ENCODE results near the gene PCDHA8. TPM values are rescaled to one million over a fixed set of nuclear protein-coding genes. Genes with fewer than 3 reads are reported as not detected.
A peak's percentile ranks its signal among the peaks of the same experiment; 100 is the strongest.

Gene PCDHA8
- total and polyA plus RNA-seq, 2 of the 8 experiments (the other 6 are each of a cell fraction or from before 2014, with no cell fraction given), result 0.14 to 0.52 TPM

GRCh38 chr5:140821375-140822280 is 19.4 kb upstream of the PCDHA8 start, which contains the start of gene PCDHA5:
PCDHA5 (plus strand) TSS chr5:140821613.
- POLR2A ChIA-PET (ENCODE audit: partially characterized antibody), result no interaction called here
- no peak for FAIRE-seq

More at GRCh38 chr5:140821375-140822280, 19.4 kb upstream of the PCDHA8 start, which contains the start of gene PCDHA5:
- Histone ChIP-seq H2AK5ac (ENCODE audit: low read depth, low read length) (no peak within 1 kb of the TSS), H3K14ac (ENCODE audit: insufficient read length) (no peak within 1 kb of the TSS), H3K23me2 (ENCODE audit: low read depth, low read length) (no peaks in the 10 kb centered on the region), H4K20me1 (replicated peaks in 1 of 2; ENCODE audit: control insufficient read depth in 1 of 2, insufficient read depth in 2 of 2, low read length in 2 of 2) (peaks cover 0 to 3% of the 10 kb centered on the region in 2 experiments), H2BK120ac (replicated peaks; ENCODE audit: low read depth, low read length) (no peak within 1 kb of the TSS), H3K27ac (ENCODE audit: low read depth, low read length) (no peak within 1 kb of the TSS), H3K56ac (replicated peaks; ENCODE audit: insufficient read length, low read depth, low read length) (no peak within 1 kb of the TSS), H4K91ac (replicated peaks; ENCODE audit: insufficient read length, low read length) (no peak within 1 kb of the TSS), H4K8ac (ENCODE audit: extremely low read depth, insufficient read depth, low read length) (no peak within 1 kb of the TSS), H4K5ac (ENCODE audit: insufficient read length, low read depth, low read length) (no peak within 1 kb of the TSS), H3K79me1 (ENCODE audit: low read depth, low read length) (no peaks in the 10 kb centered on the region), H3K18ac (ENCODE audit: extremely low read depth, low read length) (no peak within 1 kb of the TSS), H3K23ac (ENCODE audit: insufficient read length) (no peak within 1 kb of the TSS), H2BK20ac (ENCODE audit: low read length) (no peak within 1 kb of the TSS), H2BK15ac (ENCODE audit: low read length) (no peak within 1 kb of the TSS), H2AFZ (ENCODE audit: low read length) (no peak within 1 kb of the TSS), H3K36me3 (ENCODE audit: control insufficient read depth in 2 of 4, insufficient read depth in 4 of 4, low read length in 3 of 4) (peaks cover 0 to 3% (median 0%) of the 10 kb centered on the region in 4 experiments; a peak in 1 of 8 replicates), H3K4me3 (ENCODE audit: extremely low read depth in 1 of 4, insufficient read depth in 2 of 4, low read depth in 3 of 4, low read length in 4 of 4) (no peak within 1 kb of the TSS), H3K27me3 (replicated peaks in 1 of 4; ENCODE audit: control insufficient read depth in 3 of 4, extremely low read depth in 1 of 4, insufficient read depth in 3 of 4, low read length in 3 of 4) (no peaks in the 10 kb centered on the region), H3K9me3 (ENCODE audit: insufficient read depth in 2 of 2, low read depth in 1 of 2, low read length in 1 of 2) (peaks cover 0 to 7% of the 10 kb centered on the region in 2 experiments; a peak in 1 of 4 replicates), H2BK5ac (ENCODE audit: low read depth, low read length) (no peak within 1 kb of the TSS), H3K4me2 (ENCODE audit: insufficient read depth in 1 of 2, low read depth in 2 of 2, low read length in 2 of 2) (no peak within 1 kb of the TSS), H3K4me1 (replicated peaks in 1 of 4; ENCODE audit: control insufficient read depth in 3 of 4, insufficient read depth in 4 of 4, low read length in 3 of 4) (no peaks in the 10 kb centered on the region), H3K79me2 (ENCODE audit: control insufficient read depth in 1 of 2, insufficient read depth in 2 of 2, low read length in 2 of 2) (no peaks in the 10 kb centered on the region), H2BK12ac (ENCODE audit: low read depth, low read length) (no peak within 1 kb of the TSS), H3K4ac (replicated peaks; ENCODE audit: insufficient read length, low read depth, low read length) (no peak within 1 kb of the TSS), H3K9ac (replicated peaks in 1 of 4; ENCODE audit: extremely low read depth in 1 of 4, low read depth in 3 of 4, low read length in 3 of 4) (no peak within 1 kb of the TSS)
- DNase-seq (ENCODE audit: low read depth in 1 of 2, low spot score in 2 of 2), result no peak
- CTCF ChIA-PET (ENCODE audit: partially characterized antibody), result interaction anchor here (0.6 to 5.5 kb wide), 9 partner anchors 8 to 818 kb away, joined by 3 to 49 read pairs (median 4); partner anchors contain the start of genes PCDHA11, PCDHA4 and PCDHA7
- WGBS, 2 experiments (ENCODE audit: extremely low coverage in 1 of 2, insufficient coverage in 1 of 2, insufficient read length in 1 of 2, insufficient replicate concordance in 2 of 2, low coverage in 1 of 2, low lambda C conversion rate in 2 of 2, missing lambda C conversion rate in 1 of 2), result 89% methylated on average over 37 of the region's 39 CpGs; no CpG with 5 or more reads in 1 of the 2 experiments
- no peak for TF ChIP-seq CEBPB (IDR thresholded peaks at IDR 0.05; ENCODE audit: low read depth, low read length)
- TF ChIP-seq, protein P1, sequence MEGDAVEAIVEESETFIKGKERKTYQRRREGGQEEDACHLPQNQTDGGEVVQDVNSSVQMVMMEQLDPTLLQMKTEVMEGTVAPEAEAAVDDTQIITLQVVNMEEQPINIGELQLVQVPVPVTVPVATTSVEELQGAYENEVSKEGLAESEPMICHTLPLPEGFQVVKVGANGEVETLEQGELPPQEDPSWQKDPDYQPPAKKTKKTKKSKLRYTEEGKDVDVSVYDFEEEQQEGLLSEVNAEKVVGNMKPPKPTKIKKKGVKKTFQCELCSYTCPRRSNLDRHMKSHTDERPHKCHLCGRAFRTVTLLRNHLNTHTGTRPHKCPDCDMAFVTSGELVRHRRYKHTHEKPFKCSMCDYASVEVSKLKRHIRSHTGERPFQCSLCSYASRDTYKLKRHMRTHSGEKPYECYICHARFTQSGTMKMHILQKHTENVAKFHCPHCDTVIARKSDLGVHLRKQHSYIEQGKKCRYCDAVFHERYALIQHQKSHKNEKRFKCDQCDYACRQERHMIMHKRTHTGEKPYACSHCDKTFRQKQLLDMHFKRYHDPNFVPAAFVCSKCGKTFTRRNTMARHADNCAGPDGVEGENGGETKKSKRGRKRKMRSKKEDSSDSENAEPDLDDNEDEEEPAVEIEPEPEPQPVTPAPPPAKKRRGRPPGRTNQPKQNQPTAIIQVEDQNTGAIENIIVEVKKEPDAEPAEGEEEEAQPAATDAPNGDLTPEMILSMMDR (IDR thresholded peaks at IDR 0.05; ENCODE audit: control extremely low read depth in 1 of 3, insufficient read depth in 1 of 3, low read depth in 1 of 3, low read length in 3 of 3), result peak in 1 of 3 experiments; percentile 10; a peak in 1 of 4 replicates
